HEK293 (cell line): ENCODE results near the gene WFDC13.

Experiments used
- ZBTB26 ChIP-seq: fragments of 450-650 bp; formaldehyde crosslinking; optimal IDR thresholded peaks from 2 replicates; pipeline ENCODE3; 2016; ENCODE audit warnings: missing biosample characterization, mild to moderate bottlenecking, missing genetic modification characterization
- ZNF639 ChIP-seq: fragments of 450-650 bp; formaldehyde crosslinking; IDR thresholded peaks from 2 replicates; pipeline ENCODE4 v1.5.1; 2016; ENCODE audit warnings: missing biosample characterization, missing genetic modification characterization
- ZNF704 ChIP-seq: fragments of 450-650 bp; formaldehyde crosslinking; IDR thresholded peaks from 2 replicates; pipeline ENCODE4 v1.5.1; 2016; ENCODE audit warnings: missing biosample characterization, missing genetic modification characterization
- TF ChIP-seq, protein P1 (sequence below): fragments of 450-650 bp; formaldehyde crosslinking; IDR thresholded peaks from 2 replicates; pipeline ENCODE4 v1.5.1; 2017; ENCODE audit warnings: missing biosample characterization, missing genetic modification characterization

GRCh38 chr20:45725134-45725533 lies 23.3 kb downstream of the WFDC13 start:
- TF ChIP-seq, protein P1, sequence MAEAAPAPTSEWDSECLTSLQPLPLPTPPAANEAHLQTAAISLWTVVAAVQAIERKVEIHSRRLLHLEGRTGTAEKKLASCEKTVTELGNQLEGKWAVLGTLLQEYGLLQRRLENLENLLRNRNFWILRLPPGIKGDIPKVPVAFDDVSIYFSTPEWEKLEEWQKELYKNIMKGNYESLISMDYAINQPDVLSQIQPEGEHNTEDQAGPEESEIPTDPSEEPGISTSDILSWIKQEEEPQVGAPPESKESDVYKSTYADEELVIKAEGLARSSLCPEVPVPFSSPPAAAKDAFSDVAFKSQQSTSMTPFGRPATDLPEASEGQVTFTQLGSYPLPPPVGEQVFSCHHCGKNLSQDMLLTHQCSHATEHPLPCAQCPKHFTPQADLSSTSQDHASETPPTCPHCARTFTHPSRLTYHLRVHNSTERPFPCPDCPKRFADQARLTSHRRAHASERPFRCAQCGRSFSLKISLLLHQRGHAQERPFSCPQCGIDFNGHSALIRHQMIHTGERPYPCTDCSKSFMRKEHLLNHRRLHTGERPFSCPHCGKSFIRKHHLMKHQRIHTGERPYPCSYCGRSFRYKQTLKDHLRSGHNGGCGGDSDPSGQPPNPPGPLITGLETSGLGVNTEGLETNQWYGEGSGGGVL (tag by site-specific recombination): no peak
- no peak for TF ChIP-seq ZNF639
- TF ChIP-seq ZNF704 (tag by site-specific recombination): no peak
- TF ChIP-seq ZBTB26 (tag by site-specific recombination): no peak
